GM18868 (cell line): Measurements from ENCODE around the gene EFHD2.
"Not testable (repeated sequence)": the region's sequence is repeated elsewhere in the genome, so short reads cannot be mapped to it uniquely, and the experiment has no call there.

Experiments used
- ATAC-seq: cut with Tn5 transposase; IDR thresholded peaks from one replicate; pipeline ENCODE4 v1.9.1; 2021; ENCODE audit warnings: mild to moderate bottlenecking, moderate library complexity; ENCODE audit not compliant: unreplicated experiment

Gene EFHD2

GRCh38 chr1:15449567-15449966, 39.9 kb downstream of the EFHD2 start:
- ATAC-seq, result no peak

- ATAC-seq, result no peak
These were observed 41.5 kb downstream of the EFHD2 start for GRCh38 chr1:15451014-15451722.

- no peak for ATAC-seq
These were observed 42.5 kb downstream of the EFHD2 start for GRCh38 chr1:15452216-15452615.

- no peak for ATAC-seq
These were observed 43.3 kb downstream of the EFHD2 start for GRCh38 chr1:15452866-15453571.

- ATAC-seq, result no peak
These were observed 44.0 kb downstream of the EFHD2 start for GRCh38 chr1:15453734-15454133.

- no peak for ATAC-seq
These were observed 44.6 kb downstream of the EFHD2 start for GRCh38 chr1:15454256-15454655.

- ATAC-seq, result no peak
These were observed 45.8 kb downstream of the EFHD2 start for GRCh38 chr1:15455522-15455921.

- ATAC-seq, result no peak
These were observed 46.7 kb downstream of the EFHD2 start, which contains the start of gene CELA2A for GRCh38 chr1:15456313-15456954. CELA2A (plus strand) TSS chr1:15456732; CDS start chr1:15456754, 22 bp downstream.

- ATAC-seq, result no peak
These were observed 47.9 kb downstream of the EFHD2 start for GRCh38 chr1:15457585-15457984.

GRCh38 chr1:15458388-15458787, 48.7 kb downstream of the EFHD2 start:
- not testable (repeated sequence) for ATAC-seq

- no peak for ATAC-seq
These were observed 50.4 kb downstream of the EFHD2 start for GRCh38 chr1:15459771-15460707.

GRCh38 chr1:15460708-15461095, 51.0 kb downstream of the EFHD2 start:
- no peak for ATAC-seq

GRCh38 chr1:15463064-15463800, 53.5 kb downstream of the EFHD2 start:
- not testable (repeated sequence) for ATAC-seq

GRCh38 chr1:15463926-15464322, 54.2 kb downstream of the EFHD2 start:
- ATAC-seq, result not testable (repeated sequence)

GRCh38 chr1:15465674-15466073, 56.0 kb downstream of the EFHD2 start:
- ATAC-seq, result no peak

GRCh38 chr1:15466955-15467625, 57.4 kb downstream of the EFHD2 start:
- ATAC-seq, result not testable (repeated sequence)

GRCh38 chr1:15468145-15468544, 58.5 kb downstream of the EFHD2 start:
- ATAC-seq, result no peak

GRCh38 chr1:15469361-15469760, 59.7 kb downstream of the EFHD2 start:
- ATAC-seq, result no peak

- not testable (repeated sequence) for ATAC-seq
These were observed 60.2 kb downstream of the EFHD2 start for GRCh38 chr1:15469821-15470448.
